ENCODE measurements around the gene ANKHD1.

ANKHD1 gene

DNA sequence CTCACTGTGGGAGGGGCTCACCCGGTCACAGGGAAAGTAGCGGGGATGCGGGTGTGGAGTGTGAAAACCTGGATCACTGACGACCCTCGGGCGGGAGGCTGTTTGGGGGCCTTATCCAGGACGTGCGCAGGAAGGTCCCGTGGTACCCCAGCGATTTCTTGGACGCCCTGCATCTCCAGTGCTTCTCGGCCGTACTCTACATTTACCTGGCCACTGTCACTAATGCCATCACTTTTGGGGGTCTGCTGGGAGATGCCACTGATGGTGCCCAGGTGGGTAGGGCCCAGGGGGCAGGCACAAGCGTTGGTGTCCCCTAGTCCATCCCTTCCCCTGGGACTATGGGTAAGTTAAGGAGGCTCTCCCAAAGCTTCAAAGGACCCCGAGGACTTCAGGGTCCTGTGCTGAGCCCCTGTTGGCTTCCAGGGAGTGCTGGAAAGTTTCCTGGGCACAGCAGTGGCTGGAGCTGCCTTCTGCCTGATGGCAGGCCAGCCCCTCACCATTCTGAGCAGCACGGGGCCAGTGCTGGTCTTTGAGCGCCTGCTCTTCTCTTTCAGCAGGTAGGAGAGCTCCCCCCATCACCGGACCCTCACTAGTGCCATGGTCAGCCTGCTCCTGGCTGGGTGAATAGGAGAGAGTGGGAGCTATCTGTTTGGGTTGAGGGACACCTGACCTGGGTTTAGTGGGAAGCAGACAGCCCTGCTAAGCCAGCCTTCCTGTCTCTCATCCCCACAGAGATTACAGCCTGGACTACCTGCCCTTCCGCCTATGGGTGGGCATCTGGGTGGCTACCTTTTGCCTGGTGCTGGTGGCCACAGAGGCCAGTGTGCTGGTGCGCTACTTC lies 37.8 kb upstream of the ANKHD1 start:
- Histone ChIP-seq H3K36me3 (ENCODE audit: insufficient read depth, low read depth, low read length) (no peaks in the 10 kb centered on the region), H3K9me3 (ENCODE audit: insufficient read depth, low read depth, low read length) (no peaks in the 10 kb centered on the region), H3K9ac (ENCODE audit: low read depth, low read length) (peak overlapping the region; percentile 72; the same call in 1 of the 2 replicates), H3K27ac (ENCODE audit: low read length) (no peak overlapping the region), H3K27me3 (ENCODE audit: insufficient read depth, low read length) (peaks cover 12% of the 10 kb centered on the region), H3K4me1 (ENCODE audit: insufficient read depth, low read length) (no peaks in the 10 kb centered on the region), H3K4me3 (ENCODE audit: low read length) (peak overlapping the region; percentile 73)

DNA sequence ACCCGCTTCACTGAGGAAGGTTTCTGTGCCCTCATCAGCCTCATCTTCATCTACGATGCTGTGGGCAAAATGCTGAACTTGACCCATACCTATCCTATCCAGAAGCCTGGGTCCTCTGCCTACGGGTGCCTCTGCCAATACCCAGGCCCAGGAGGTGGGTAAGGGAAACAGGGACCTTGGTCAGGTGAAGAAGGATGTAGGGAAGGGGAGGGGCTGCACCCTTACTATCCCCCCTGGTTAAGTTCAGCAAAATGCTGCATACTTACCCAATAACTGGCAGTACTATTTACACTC lies 37.2 kb upstream of the ANKHD1 start:
- no peak overlapping the region for H3K4me3 ChIP-seq (ENCODE audit: low read length)
- H3K9ac ChIP-seq (ENCODE audit: low read depth, low read length): no peak overlapping the region
- H3K4me1 ChIP-seq (ENCODE audit: insufficient read depth, low read length): no peaks in the 10 kb centered on the region
- H3K27me3 ChIP-seq (ENCODE audit: insufficient read depth, low read length): peaks cover 12% of the 10 kb centered on the region
- H3K36me3 ChIP-seq (ENCODE audit: insufficient read depth, low read depth, low read length): no peaks in the 10 kb centered on the region
- no peak overlapping the region for H3K27ac ChIP-seq (ENCODE audit: low read length)
- H3K9me3 ChIP-seq (ENCODE audit: insufficient read depth, low read depth, low read length): no peaks in the 10 kb centered on the region

DNA sequence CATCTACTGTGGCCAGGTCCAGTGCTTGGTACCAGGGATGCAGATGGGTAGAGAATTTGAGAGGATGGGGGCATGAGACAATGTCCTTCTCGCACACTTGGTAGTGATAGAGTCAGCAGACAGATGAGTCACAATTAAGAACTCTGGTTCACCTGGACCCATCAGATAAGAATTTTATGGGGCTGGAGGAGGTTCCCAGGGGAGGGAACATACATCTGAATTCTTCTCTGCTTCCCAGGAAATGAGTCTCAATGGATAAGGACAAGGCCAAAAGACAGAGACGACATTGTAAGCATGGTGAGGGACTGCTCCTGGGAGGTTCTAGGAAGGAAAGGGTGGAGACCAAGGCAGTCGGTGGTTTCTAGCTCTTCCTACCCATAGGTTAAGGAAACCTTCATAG lies 36.4 kb upstream of the ANKHD1 start:
- no peak overlapping the region for H3K4me3 ChIP-seq (ENCODE audit: low read length)
- no peak overlapping the region for H3K9ac ChIP-seq (ENCODE audit: low read depth, low read length)
- H3K4me1 ChIP-seq (ENCODE audit: insufficient read depth, low read length): no peaks in the 10 kb centered on the region
- no peaks in the 10 kb centered on the region for H3K36me3 ChIP-seq (ENCODE audit: insufficient read depth, low read depth, low read length)
- peaks cover 12% of the 10 kb centered on the region for H3K27me3 ChIP-seq (ENCODE audit: insufficient read depth, low read length)
- H3K27ac ChIP-seq (ENCODE audit: low read length): no peak overlapping the region
- H3K9me3 ChIP-seq (ENCODE audit: insufficient read depth, low read depth, low read length): no peaks in the 10 kb centered on the region

DNA sequence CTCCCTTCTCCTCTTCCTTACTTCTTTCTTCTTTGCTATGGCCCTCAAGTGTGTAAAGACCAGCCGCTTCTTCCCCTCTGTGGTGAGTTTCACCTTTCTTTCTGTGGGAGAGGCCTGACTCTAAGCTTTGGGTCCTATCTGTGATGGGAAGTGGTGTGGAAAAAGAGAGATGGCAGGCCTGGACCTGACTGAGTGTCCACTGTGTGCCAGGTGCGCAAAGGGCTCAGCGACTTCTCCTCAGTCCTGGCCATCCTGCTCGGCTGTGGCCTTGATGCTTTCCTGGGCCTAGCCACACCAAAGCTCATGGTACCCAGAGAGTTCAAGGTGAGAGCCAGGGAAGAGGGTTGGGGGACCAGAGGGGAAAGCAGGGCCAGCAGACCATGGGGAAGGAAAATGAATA lies 35.7 kb upstream of the ANKHD1 start:
- H3K27ac ChIP-seq (ENCODE audit: low read length): no peak overlapping the region
- no peak overlapping the region for H3K4me3 ChIP-seq (ENCODE audit: low read length)
- H3K9me3 ChIP-seq (ENCODE audit: insufficient read depth, low read depth, low read length): no peaks in the 10 kb centered on the region
- no peaks in the 10 kb centered on the region for H3K4me1 ChIP-seq (ENCODE audit: insufficient read depth, low read length)
- no peak overlapping the region for H3K9ac ChIP-seq (ENCODE audit: low read depth, low read length)
- no peaks in the 10 kb centered on the region for H3K36me3 ChIP-seq (ENCODE audit: insufficient read depth, low read depth, low read length)
- peaks cover 12% of the 10 kb centered on the region for H3K27me3 ChIP-seq (ENCODE audit: insufficient read depth, low read length)

DNA sequence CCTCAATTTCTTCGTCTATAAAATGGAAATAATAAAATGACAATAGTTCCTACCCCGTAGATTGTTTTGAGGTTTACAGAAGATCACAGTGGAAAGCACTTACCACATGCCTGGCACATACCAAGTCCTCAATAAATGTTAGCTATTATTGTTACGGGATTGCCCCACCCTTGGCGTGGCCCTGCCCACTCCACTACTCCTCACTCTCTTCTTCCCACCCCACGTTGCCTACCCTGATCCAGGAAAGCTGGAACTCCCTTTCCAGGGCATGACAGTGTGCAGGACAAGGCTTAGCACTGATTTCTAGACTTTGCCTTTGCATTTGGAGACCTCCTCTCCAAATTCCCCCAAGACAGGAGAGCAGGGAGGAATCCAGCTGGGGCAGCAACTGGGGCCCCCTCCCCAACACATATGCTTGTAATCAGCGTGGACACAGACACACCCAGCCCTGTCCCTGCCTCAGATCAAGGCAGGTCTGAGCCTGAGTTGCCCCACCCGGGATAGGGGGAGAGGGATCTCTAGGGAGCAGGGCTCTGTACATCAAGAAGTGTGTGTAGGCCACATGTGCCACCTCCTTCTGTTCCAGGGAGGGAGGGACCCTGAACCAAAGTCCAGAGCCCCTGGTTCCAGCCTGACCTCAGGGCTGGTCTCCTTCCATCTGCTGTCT lies 34.9 kb upstream of the ANKHD1 start:
- Histone ChIP-seq H3K9me3 (ENCODE audit: insufficient read depth, low read depth, low read length) (no peaks in the 10 kb centered on the region), H3K4me1 (ENCODE audit: insufficient read depth, low read length) (no peaks in the 10 kb centered on the region), H3K27ac (ENCODE audit: low read length) (no peak overlapping the region), H3K4me3 (ENCODE audit: low read length) (no peak overlapping the region), H3K36me3 (ENCODE audit: insufficient read depth, low read depth, low read length) (no peaks in the 10 kb centered on the region), H3K9ac (ENCODE audit: low read depth, low read length) (no peak overlapping the region), H3K27me3 (ENCODE audit: insufficient read depth, low read length) (peaks cover 12% of the 10 kb centered on the region)

DNA sequence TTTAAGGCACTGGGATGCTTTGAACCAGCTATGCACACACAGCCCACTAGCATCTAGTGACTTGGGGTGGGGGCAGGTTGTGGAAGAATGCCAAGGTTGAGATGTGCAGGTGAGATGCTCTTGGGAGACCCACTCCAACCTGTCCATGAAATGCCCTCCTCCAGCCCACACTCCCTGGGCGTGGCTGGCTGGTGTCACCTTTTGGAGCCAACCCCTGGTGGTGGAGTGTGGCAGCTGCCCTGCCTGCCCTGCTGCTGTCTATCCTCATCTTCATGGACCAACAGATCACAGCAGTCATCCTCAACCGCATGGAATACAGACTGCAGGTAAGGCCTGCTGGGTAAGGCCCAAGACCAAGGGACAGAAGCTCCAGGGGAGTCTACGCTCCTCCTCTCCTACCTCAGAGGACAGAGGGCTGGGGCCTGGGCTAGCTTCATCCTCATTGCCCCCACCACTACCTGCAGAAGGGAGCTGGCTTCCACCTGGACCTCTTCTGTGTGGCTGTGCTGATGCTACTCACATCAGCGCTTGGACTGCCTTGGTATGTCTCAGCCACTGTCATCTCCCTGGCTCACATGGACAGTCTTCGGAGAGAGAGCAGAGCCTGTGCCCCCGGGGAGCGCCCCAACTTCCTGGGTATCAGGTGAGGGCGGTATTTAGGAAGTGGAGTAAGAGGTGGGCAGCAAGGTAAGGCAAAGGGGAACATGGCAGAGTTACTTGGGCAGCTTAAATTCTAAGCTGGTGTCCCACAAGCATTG lies 34.2 kb upstream of the ANKHD1 start:
- Histone ChIP-seq H3K9me3 (ENCODE audit: insufficient read depth, low read depth, low read length) (no peaks in the 10 kb centered on the region), H3K27ac (ENCODE audit: low read length) (no peak overlapping the region), H3K4me1 (ENCODE audit: insufficient read depth, low read length) (no peaks in the 10 kb centered on the region), H3K36me3 (ENCODE audit: insufficient read depth, low read depth, low read length) (no peaks in the 10 kb centered on the region), H3K27me3 (ENCODE audit: insufficient read depth, low read length) (peaks cover 12% of the 10 kb centered on the region), H3K4me3 (ENCODE audit: low read length) (no peak overlapping the region), H3K9ac (ENCODE audit: low read depth, low read length) (no peak overlapping the region)

DNA sequence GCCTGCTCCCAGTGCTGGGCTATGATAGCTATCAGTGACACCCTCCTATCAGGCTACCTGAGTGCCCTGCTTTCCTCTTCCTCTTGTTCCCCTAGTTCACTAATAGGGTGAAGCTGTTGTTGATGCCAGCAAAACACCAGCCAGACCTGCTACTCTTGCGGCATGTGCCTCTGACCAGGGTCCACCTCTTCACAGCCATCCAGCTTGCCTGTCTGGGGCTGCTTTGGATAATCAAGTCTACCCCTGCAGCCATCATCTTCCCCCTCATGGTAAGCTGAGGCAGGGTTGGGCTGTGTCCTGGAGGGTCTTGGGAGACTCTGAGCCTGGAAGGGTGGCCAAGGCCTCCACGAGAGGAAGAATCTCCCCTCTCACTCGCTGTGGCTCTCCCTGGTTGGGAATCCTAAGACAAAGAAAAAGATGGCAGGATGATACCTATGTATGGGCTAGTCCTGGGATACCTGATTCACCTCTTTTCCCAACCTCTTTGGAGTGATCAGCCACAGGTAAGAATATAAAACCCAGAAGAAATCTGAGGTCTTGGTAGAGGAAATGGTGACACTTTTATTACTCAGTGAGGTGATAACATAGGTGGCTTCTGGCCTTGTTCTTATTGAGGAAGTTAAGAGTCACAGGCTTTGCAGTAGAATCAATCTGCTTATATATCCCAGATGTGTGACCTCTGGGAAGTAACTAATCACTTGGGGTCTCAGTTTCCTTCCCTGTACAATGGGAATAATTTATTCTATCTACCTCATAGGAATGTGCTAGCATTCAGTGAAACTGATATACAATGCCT lies 30.1 kb upstream of the ANKHD1 start:
- Histone ChIP-seq H3K4me3 (ENCODE audit: low read length) (no peak overlapping the region), H3K27ac (ENCODE audit: low read length) (no peak overlapping the region), H3K27me3 (ENCODE audit: insufficient read depth, low read length) (no peaks in the 10 kb centered on the region), H3K9ac (ENCODE audit: low read depth, low read length) (no peak overlapping the region), H3K36me3 (ENCODE audit: insufficient read depth, low read depth, low read length) (no peaks in the 10 kb centered on the region), H3K9me3 (ENCODE audit: insufficient read depth, low read depth, low read length) (no peaks in the 10 kb centered on the region), H3K4me1 (ENCODE audit: insufficient read depth, low read length) (peaks cover 3% of the 10 kb centered on the region; the same call in 1 of the 2 replicates)

DNA sequence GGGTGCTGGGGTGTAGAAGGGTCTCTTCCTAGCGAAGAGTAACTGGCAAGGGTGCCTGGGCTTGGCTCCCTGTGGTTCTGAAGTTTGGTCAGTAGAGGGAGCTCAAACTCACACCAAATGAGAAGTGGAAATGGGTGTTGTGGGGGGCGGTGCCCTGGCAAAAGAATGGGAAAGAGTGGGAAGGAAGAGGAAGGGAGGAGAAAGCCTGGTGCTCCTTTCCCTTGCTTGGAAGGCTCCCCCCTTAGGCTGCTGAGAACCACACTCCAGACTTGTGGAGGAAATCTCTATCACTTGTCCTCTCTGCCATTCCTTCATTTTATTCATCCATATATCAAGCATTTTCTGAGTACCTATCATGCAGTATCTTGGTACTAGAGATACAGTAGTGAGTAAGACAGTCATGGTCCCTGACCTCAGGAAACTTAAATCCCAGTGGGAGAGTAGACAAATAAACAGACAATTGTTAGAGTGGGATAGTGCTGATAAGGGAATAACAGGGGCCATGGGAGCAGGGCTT lies 28.6 kb upstream of the ANKHD1 start:
- H3K27ac ChIP-seq (ENCODE audit: low read length): no peak overlapping the region
- H3K36me3 ChIP-seq (ENCODE audit: insufficient read depth, low read depth, low read length): no peaks in the 10 kb centered on the region
- no peak overlapping the region for H3K4me3 ChIP-seq (ENCODE audit: low read length)
- H3K27me3 ChIP-seq (ENCODE audit: insufficient read depth, low read length): no peaks in the 10 kb centered on the region
- H3K9ac ChIP-seq (ENCODE audit: low read depth, low read length): 0 out of 2 replicates have a peak overlapping the region, but pooled peaks have one; percentile 44
- peaks cover 3% of the 10 kb centered on the region; the same call in 1 of the 2 replicates for H3K4me1 ChIP-seq (ENCODE audit: insufficient read depth, low read length)
- no peaks in the 10 kb centered on the region for H3K9me3 ChIP-seq (ENCODE audit: insufficient read depth, low read depth, low read length)

DNA sequence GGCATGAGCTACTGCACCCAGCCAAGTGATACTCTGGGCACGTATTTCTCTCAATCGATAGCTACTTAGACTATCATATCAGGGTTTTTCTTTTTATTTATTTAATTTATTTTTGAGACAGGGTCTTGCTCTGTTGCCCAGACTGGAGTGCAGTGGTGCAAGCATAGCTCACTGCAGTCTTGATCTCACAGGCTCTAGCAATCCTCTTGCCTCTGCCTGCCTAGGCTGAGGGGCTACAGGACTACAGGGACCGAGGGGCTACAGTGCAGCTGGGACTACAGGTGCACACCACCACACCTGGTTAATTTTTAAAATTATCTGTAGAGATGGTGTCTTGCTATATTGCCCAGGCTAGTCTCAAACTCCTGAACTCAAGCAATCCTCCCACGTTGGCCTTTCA lies 20.3 kb upstream of the ANKHD1 start:
- H3K9ac ChIP-seq (ENCODE audit: low read depth, low read length): no peak overlapping the region
- H3K4me3 ChIP-seq (ENCODE audit: low read length): no peak overlapping the region
- H3K27ac ChIP-seq (ENCODE audit: low read length): no peak overlapping the region
- H3K4me1 ChIP-seq (ENCODE audit: insufficient read depth, low read length): no peaks in the 10 kb centered on the region
- no peaks in the 10 kb centered on the region for H3K27me3 ChIP-seq (ENCODE audit: insufficient read depth, low read length)
- H3K36me3 ChIP-seq (ENCODE audit: insufficient read depth, low read depth, low read length): no peaks in the 10 kb centered on the region
- H3K9me3 ChIP-seq (ENCODE audit: insufficient read depth, low read depth, low read length): no peaks in the 10 kb centered on the region

DNA sequence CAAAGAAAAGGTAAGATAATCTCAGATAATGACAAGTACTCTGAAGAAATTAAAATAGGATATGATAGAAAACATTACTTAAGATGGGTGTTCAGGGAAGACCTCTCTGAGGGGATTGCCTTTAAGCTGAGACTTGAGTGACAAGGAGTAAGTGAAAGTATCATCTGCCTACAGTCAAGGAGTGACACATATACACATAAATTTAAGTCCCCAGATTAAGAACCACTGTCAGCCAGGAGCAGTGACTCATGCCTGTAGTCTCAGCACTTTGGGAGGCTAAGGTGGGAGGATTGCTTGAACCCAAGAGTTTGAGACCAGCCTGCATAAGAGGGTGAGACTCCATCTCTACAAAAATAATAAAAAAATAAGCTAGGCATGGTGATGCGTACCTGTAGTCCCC lies 19.7 kb upstream of the ANKHD1 start:
- no peaks in the 10 kb centered on the region for H3K27me3 ChIP-seq (ENCODE audit: insufficient read depth, low read length)
- H3K9me3 ChIP-seq (ENCODE audit: insufficient read depth, low read depth, low read length): no peaks in the 10 kb centered on the region
- no peak overlapping the region for H3K4me3 ChIP-seq (ENCODE audit: low read length)
- no peak overlapping the region for H3K27ac ChIP-seq (ENCODE audit: low read length)
- H3K9ac ChIP-seq (ENCODE audit: low read depth, low read length): no peak overlapping the region
- H3K36me3 ChIP-seq (ENCODE audit: insufficient read depth, low read depth, low read length): no peaks in the 10 kb centered on the region
- no peaks in the 10 kb centered on the region for H3K4me1 ChIP-seq (ENCODE audit: insufficient read depth, low read length)

DNA sequence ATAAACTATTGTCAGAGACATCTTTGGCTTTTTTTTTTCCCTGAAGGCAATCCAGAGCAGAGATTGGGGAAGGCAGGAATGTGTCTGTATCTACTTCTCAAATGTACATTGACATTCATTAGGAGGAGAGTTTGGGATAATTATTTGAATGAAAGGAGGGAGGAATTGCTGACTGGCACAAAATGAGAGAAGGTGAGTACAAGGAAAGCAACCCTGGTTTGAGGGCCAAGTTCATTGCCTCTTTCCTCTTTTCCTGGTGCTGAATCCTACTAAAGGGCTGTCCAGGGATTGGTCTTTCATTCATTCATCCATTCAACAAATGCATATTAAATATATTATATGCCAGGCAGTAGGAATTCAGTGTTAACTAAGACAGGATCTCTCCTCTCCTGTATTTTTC lies 18.8 kb upstream of the ANKHD1 start:
- Histone ChIP-seq H3K4me1 (ENCODE audit: insufficient read depth, low read length) (no peaks in the 10 kb centered on the region), H3K27me3 (ENCODE audit: insufficient read depth, low read length) (no peaks in the 10 kb centered on the region), H3K36me3 (ENCODE audit: insufficient read depth, low read depth, low read length) (no peaks in the 10 kb centered on the region), H3K27ac (ENCODE audit: low read length) (no peak overlapping the region), H3K9ac (ENCODE audit: low read depth, low read length) (no peak overlapping the region), H3K9me3 (ENCODE audit: insufficient read depth, low read depth, low read length) (no peaks in the 10 kb centered on the region), H3K4me3 (ENCODE audit: low read length) (no peak overlapping the region)

All from iPS-20b (cell line).